ENCODE measurements around the gene STPG1. TPM values are rescaled to one million over a fixed set of nuclear protein-coding genes. Genes with fewer than 3 reads are reported as not detected.

STPG1 gene
- total and polyA plus RNA-seq, 2 donors (not counting 3 experiments of a cell fraction or from before 2014, with no cell fraction given), result 6.3 to 10.2 TPM

DNA sequence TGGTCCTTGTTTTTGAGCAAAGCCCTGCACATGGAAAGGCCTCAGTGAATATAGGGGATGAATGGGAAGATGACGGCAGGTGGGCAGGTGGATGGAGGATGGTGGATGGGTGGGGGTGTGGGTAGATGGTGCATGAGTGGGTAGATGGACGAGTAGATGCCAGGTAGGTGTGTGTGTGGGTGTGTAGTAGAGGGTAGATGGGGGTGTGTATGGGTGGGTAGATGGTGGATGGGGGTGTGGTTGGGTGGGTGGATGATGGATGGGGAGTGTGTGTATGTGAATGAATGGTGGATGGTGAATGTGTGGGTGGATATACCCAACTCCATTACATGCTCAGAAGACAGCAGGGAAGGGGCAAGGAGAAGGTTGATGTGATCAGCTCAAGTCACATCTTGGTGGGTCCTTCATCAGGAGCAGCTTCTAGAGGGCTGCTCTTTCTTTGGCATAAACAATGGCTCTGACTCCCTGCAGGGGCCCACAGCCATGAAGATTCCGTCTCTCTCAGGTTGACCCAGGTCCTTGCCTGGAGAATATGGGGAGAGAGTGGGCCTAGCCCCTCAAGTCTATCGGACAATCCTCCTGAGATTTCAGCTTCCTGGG, 60.2 kb downstream of the STPG1 start:
- dilution Hi-C loops (cut with MboI; ENCODE audit: extremely low pct_ligation_motif_present, low sequenced_read_pairs), result no loop called here

DNA sequence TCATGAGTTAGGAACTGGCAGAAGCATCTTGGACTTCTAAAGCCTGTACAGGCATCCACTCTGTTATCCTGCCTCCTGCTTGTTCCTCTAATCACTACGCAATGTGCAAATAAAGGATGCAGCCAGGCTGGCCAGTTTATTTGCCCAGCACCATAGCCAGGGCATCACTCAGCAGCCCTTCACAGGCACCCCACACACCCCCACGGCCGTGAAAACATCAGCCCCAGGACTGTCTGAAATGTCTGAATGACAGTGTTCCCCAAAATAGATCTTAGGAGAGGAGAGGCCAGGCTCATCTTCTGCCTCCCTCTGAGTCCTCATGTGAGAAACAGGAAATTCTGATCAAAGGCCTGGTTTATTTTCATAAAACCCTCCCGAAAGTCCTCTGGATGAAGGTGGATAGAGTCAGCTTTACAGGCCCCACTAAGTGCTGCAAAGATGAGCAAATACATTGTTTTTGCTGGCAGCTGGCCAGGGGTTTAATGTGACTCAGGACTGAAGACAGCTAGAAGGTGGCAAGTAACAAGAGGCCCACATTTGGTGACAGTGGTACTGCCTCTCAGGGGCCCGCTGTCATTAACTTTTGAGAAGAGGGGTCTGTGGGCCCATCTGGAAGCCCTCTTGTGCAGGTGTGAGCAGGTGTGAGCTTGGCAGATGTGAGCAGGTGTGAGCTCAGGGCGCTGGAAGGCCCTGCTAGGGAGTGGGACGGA, 61.5 kb downstream of the STPG1 start:
- Histone ChIP-seq H3K36me3 (ENCODE audit: control insufficient read depth in 2 of 2, extremely low read depth in 1 of 2, insufficient read depth in 2 of 2, low read length in 2 of 2) (no peaks in the 10 kb centered on the region), H3K27ac (ENCODE audit: insufficient read depth, low read depth, low read length) (no peak overlapping the region), H3K27me3 (ENCODE audit: control insufficient read depth in 2 of 2, insufficient read depth in 2 of 2, low read length in 2 of 2) (peaks cover 0 to 2% of the 10 kb centered on the region in 2 experiments), H4K20me1 (replicated peaks; ENCODE audit: control insufficient read depth, extremely low read depth, insufficient read depth, low read length) (no peaks in the 10 kb centered on the region), H3K79me2 (ENCODE audit: control insufficient read depth, insufficient read depth, low read length) (no peaks in the 10 kb centered on the region), H3K4me3 (replicated peaks in 1 of 3; ENCODE audit: insufficient read depth in 1 of 3, low read depth in 1 of 3, low read length in 3 of 3) (no peak overlapping the region), H2AFZ (ENCODE audit: low read depth, low read length) (no peak overlapping the region), H3K4me1 (ENCODE audit: control insufficient read depth, extremely low read depth, insufficient read depth, low read length) (no peaks in the 10 kb centered on the region), H3K9me3 (replicated peaks; ENCODE audit: control insufficient read depth, insufficient read depth, low read length) (no peaks in the 10 kb centered on the region), H3K9ac (replicated peaks; ENCODE audit: extremely low read depth, insufficient read depth, low read length) (no peak overlapping the region), H3K4me2 (ENCODE audit: insufficient read depth, low read length) (no peak overlapping the region), H3K9me1 (replicated peaks; ENCODE audit: control insufficient read depth, extremely low read depth, insufficient read depth, low read length) (no peaks in the 10 kb centered on the region)
- dilution Hi-C loops (cut with MboI; ENCODE audit: extremely low pct_ligation_motif_present, low sequenced_read_pairs) (no loop called here), intact Hi-C loops (cut with micrococcal nuclease) (no loop called here)
- DNase-seq (ENCODE audit: low read depth, low spot score) (no peak), FAIRE-seq (no peak)
- no TSS peak for BruUV-seq (replicated peaks)
- ChIA-PET CTCF (no interaction called here), POLR2A (no interaction called here)
- no peak for TF ChIP-seq FOS (IDR thresholded peaks at IDR 0.05; ENCODE audit: borderline replicate concordance, insufficient read depth, low read length)
- no peak for TF ChIP-seq EZH2 (IDR thresholded peaks at IDR 0.05; ENCODE audit: borderline replicate concordance, low read depth, low read length, severe bottlenecking)
- TF ChIP-seq POLR2A (IDR thresholded peaks at IDR 0.05; ENCODE audit: low read depth, low read length), result no peak
- no peak for TF ChIP-seq POLR2AphosphoS5 (IDR thresholded peaks at IDR 0.05; ENCODE audit: insufficient read depth, low read depth, low read length)
- no peak for TF ChIP-seq JUN (IDR thresholded peaks at IDR 0.05; ENCODE audit: borderline replicate concordance, insufficient read depth, insufficient read length, low read depth)

More for the DNA sequence above, 60.2 kb downstream of the STPG1 start:
- no TSS peak for BruUV-seq (replicated peaks)
- DNase-seq (ENCODE audit: low read depth, low spot score) (no peak), FAIRE-seq (no peak)
- H3K9me3 ChIP-seq (replicated peaks; ENCODE audit: control insufficient read depth, insufficient read depth, low read length), result no peaks in the 10 kb centered on the region
- no peaks in the 10 kb centered on the region for H3K9me1 ChIP-seq (replicated peaks; ENCODE audit: control insufficient read depth, extremely low read depth, insufficient read depth, low read length)
- no peaks in the 10 kb centered on the region for H3K36me3 ChIP-seq (ENCODE audit: control insufficient read depth in 2 of 2, extremely low read depth in 1 of 2, insufficient read depth in 2 of 2, low read length in 2 of 2)
- H3K79me2 ChIP-seq (ENCODE audit: control insufficient read depth, insufficient read depth, low read length), result no peaks in the 10 kb centered on the region
- no peaks in the 10 kb centered on the region for H3K4me1 ChIP-seq (ENCODE audit: control insufficient read depth, extremely low read depth, insufficient read depth, low read length)
- intact Hi-C loops (cut with micrococcal nuclease), result no loop called here
- H3K4me2 ChIP-seq (ENCODE audit: insufficient read depth, low read length), result no peak overlapping the region
- ChIA-PET CTCF (no interaction called here), POLR2A (no interaction called here)
- no peak overlapping the region for H3K27ac ChIP-seq (ENCODE audit: insufficient read depth, low read depth, low read length)
- H2AFZ ChIP-seq (ENCODE audit: low read depth, low read length), result no peak overlapping the region
- H3K4me3 ChIP-seq (replicated peaks in 1 of 3; ENCODE audit: insufficient read depth in 1 of 3, low read depth in 1 of 3, low read length in 3 of 3), result no peak overlapping the region
- TF ChIP-seq POLR2AphosphoS5 (IDR thresholded peaks at IDR 0.05; ENCODE audit: insufficient read depth, low read depth, low read length) (no peak), GATA2 (IDR thresholded peaks at IDR 0.05; ENCODE audit: insufficient read depth, insufficient read length, low read depth, low read length) (no peak)
- TF ChIP-seq, protein P1, sequence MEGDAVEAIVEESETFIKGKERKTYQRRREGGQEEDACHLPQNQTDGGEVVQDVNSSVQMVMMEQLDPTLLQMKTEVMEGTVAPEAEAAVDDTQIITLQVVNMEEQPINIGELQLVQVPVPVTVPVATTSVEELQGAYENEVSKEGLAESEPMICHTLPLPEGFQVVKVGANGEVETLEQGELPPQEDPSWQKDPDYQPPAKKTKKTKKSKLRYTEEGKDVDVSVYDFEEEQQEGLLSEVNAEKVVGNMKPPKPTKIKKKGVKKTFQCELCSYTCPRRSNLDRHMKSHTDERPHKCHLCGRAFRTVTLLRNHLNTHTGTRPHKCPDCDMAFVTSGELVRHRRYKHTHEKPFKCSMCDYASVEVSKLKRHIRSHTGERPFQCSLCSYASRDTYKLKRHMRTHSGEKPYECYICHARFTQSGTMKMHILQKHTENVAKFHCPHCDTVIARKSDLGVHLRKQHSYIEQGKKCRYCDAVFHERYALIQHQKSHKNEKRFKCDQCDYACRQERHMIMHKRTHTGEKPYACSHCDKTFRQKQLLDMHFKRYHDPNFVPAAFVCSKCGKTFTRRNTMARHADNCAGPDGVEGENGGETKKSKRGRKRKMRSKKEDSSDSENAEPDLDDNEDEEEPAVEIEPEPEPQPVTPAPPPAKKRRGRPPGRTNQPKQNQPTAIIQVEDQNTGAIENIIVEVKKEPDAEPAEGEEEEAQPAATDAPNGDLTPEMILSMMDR (IDR thresholded peaks at IDR 0.05; ENCODE audit: extremely low read depth in 1 of 2, insufficient read depth in 1 of 2, low read depth in 1 of 2, low read length in 2 of 2), result no peak
- no peaks in the 10 kb centered on the region for H3K27me3 ChIP-seq (ENCODE audit: control insufficient read depth in 2 of 2, insufficient read depth in 2 of 2, low read length in 2 of 2)
- H4K20me1 ChIP-seq (replicated peaks; ENCODE audit: control insufficient read depth, extremely low read depth, insufficient read depth, low read length), result no peaks in the 10 kb centered on the region
- H3K9ac ChIP-seq (replicated peaks; ENCODE audit: extremely low read depth, insufficient read depth, low read length), result no peak overlapping the region

Measured in endothelial cell of umbilical vein (primary cell).